ENCODE results near the gene SGCA.

DNA sequence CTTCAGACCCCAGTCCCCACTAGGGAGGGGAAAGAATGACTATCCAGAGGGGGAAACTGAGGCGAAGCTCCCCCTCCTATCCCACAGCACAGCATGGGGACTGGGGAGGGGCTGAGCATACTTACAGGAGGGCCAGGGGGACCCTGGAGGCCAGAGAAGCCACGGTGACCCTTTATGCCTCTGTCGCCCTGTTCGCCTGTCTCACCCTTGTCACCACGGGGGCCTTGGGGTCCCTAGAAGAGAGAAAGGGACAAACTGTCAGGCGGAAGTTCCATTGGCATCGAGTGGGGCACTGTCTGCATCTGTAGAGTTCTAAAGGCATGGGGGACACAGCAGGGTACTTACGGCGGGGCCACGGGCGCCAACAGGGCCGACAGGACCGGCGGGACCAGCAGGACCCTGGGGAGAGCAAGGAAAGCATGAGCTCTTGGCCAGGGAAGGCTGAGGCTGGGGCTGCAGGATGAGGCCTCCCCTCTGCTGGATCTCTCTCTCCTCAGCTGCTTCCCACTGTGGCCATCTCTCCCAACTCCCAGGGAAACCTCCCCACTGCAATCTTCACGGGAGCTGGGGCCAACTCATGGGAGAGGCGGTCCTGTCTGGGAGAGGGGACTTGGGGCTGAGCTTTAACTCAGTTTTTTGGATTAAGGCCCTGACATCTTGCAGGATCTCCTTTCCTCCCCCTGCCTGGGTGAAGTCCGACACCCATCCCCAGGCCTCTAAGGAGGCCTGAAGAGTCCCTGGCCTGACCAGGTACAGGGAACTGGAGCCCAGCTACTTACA is 22.1 kb downstream of the SGCA start:
- TF ChIP-seq CTCF (conservative IDR thresholded peaks at IDR 0.05; ENCODE audit: low read depth in 2 of 2), result no peak
- TF ChIP-seq JUNB (IDR thresholded peaks at IDR 0.05; ENCODE audit: unreplicated experiment), result no peak
- no peak for TF ChIP-seq EZH2 (IDR thresholded peaks at IDR 0.05; ENCODE audit: low read depth, unreplicated experiment)
- no peak for TF ChIP-seq STAT1 (IDR thresholded peaks at IDR 0.05; ENCODE audit: unreplicated experiment)

Data from GM23338 (cell line).